ENCODE measurements around the gene DDC.

The DDC gene

DNA sequence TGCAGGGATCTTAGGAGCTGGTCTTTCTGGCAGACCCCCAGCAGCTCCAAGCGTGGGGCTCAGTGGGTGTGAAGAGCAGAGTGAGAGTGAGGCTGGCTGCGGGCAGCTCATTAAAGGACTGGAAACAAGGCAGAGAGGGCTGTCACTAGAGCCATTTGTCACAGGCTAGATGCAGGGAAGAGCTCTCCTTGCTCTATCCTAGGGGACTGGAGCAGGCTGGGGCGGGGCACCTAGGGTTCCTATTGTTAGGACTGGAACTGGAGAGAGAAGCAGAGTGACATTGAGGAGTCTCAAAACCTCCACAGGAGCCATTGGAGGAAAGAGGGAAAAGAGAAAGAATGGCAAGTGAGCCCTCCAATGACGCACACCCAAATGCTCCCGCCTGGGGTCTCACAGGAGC is 772 bp upstream of the DDC start:
- CTCF ChIA-PET: no interaction called here
- DNase-seq (ENCODE audit: low read depth, low spot score): no peak
- POLR2A ChIA-PET: no interaction called here
- TF ChIP-seq, protein P1, sequence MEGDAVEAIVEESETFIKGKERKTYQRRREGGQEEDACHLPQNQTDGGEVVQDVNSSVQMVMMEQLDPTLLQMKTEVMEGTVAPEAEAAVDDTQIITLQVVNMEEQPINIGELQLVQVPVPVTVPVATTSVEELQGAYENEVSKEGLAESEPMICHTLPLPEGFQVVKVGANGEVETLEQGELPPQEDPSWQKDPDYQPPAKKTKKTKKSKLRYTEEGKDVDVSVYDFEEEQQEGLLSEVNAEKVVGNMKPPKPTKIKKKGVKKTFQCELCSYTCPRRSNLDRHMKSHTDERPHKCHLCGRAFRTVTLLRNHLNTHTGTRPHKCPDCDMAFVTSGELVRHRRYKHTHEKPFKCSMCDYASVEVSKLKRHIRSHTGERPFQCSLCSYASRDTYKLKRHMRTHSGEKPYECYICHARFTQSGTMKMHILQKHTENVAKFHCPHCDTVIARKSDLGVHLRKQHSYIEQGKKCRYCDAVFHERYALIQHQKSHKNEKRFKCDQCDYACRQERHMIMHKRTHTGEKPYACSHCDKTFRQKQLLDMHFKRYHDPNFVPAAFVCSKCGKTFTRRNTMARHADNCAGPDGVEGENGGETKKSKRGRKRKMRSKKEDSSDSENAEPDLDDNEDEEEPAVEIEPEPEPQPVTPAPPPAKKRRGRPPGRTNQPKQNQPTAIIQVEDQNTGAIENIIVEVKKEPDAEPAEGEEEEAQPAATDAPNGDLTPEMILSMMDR (IDR thresholded peaks at IDR 0.05; ENCODE audit: insufficient read depth, low read length, missing control alignments): no peak
- no peak overlapping the region for H3K4me3 ChIP-seq (ENCODE audit: low read depth, low read length)

DNA sequence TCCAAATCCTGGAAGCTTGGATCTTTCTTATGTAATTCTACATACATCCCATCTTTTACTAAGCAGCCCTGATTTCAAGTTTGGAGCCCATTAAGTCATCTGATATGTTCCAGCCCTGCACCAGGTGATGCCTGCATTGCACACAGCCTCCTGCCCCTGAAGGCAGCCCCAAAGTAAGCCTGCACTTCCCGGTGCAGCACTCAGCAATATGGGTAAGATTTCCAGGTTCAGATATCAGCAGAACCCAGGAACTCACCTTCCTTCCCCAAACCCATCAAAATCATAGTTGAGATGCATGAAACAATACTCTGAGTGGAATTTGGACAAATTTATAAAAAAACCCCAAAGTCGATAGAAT is 333 bp upstream of the DDC start:
- DNase-seq (ENCODE audit: low read depth, low spot score): no peak
- ChIA-PET CTCF (no interaction called here), POLR2A (no interaction called here)
- TF ChIP-seq, protein P1 (IDR thresholded peaks at IDR 0.05; ENCODE audit: insufficient read depth, low read length, missing control alignments): no peak
- no peak overlapping the region for H3K4me3 ChIP-seq (ENCODE audit: low read depth, low read length)

DNA sequence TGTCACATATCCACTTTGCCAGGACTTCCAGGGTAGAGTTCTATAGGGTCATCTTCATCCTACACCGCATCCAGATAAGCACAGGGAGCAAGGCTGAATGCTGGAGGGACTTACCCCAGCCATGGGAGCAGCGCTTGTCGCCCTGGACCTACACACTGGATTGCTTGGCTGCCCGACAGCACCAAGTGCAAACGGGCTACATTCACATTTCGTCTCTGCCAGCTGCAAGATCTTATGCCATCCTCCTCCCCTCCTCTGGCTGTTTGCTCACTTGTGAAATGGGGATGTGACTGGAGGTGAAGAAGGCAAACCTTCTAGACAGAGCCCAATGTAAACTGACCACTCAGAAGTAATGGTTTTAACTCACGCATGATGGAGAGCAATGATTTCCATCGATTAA is 1.0 kb downstream of the DDC start:
- ChIA-PET POLR2A (no interaction called here), CTCF (no interaction called here)
- no peak for DNase-seq (ENCODE audit: low read depth, low spot score)
- TF ChIP-seq, protein P1 (IDR thresholded peaks at IDR 0.05; ENCODE audit: insufficient read depth, low read length, missing control alignments): no peak
- H3K4me3 ChIP-seq (ENCODE audit: low read depth, low read length): no peak overlapping the region

DNA sequence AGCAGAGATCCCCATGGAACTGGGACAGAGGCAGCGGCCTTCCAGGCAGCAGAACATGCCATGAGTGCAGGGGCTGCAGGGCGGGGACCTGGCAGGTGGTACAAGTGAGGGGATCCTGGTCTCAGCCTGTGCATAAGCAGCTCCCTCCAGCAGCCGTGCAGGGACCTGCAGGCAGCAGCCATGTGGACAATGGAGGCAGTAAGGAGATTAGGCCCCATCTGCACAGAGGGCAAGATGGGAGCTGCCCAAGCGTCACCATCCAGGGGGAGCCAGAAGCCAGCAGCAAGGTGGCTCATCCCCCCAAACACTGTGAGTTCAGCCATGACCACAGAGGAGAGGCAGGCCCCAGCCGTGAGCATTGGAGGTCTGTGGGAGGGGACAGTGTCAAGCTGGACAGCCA is 3.1 kb downstream of the DDC start:
- ChIA-PET POLR2A (no interaction called here), CTCF (no interaction called here)
- DNase-seq (ENCODE audit: low read depth, low spot score): no peak
- TF ChIP-seq, protein P1 (IDR thresholded peaks at IDR 0.05; ENCODE audit: insufficient read depth, low read length, missing control alignments): no peak
- H3K4me3 ChIP-seq (ENCODE audit: low read depth, low read length): no peak overlapping the region

DNA sequence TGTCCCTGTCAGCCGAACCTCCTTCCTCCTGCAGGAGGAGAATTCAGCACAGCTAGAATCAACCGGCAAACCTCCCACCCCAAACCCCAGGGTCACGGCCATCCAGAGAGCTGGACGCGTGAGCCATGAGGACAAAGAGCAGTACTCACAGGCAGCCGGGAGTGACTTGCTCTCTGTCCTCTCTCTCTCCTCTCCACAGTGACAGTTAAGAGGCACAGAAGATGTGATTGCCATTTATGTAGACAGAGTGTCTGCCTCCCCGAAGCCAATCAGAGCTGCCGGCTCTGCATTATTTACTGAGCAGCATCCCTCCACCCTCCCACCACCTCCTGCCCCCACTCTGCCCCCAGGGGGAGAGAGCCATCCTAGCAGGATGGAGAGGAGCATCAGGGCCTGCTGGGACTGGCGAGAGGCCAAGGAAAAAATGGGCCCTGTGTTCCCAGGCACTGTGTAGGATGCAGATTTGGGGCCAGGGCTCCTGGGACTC is 4.3 kb downstream of the DDC start:
- no peak for DNase-seq (ENCODE audit: low read depth, low spot score)
- H3K4me3 ChIP-seq (ENCODE audit: low read depth, low read length): no peak overlapping the region
- ChIA-PET POLR2A (no interaction called here), CTCF (no interaction called here)
- TF ChIP-seq, protein P1 (IDR thresholded peaks at IDR 0.05; ENCODE audit: insufficient read depth, low read length, missing control alignments): no peak

DNA sequence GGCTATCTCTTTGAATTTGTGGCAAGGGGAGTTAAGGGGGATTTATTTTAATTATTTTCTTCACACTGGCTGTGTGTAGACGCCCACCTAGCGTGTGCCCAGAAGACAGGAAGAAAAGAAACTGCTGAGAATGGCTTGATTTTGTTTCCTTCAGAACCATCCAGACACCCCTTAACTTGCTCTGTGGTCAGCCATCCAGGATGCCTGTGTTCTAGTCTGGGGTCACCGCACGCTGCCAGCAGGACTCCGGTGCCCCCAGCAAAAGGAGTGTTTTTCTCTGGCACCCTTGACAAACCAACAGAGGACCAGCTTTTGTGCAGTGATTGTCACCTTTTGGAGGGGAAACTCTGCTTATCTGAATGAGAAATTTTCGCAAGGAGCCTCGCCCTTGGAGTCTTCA is 5.3 kb downstream of the DDC start:
- no peak for DNase-seq (ENCODE audit: low read depth, low spot score)
- ChIA-PET POLR2A (no interaction called here), CTCF (no interaction called here)
- H3K4me3 ChIP-seq (ENCODE audit: low read depth, low read length): no peak overlapping the region
- TF ChIP-seq, protein P1 (IDR thresholded peaks at IDR 0.05; ENCODE audit: insufficient read depth, low read length, missing control alignments): no peak
